ENCODE measurements around the gene JAK3. TPM values are rescaled to one million over a fixed set of nuclear protein-coding genes. Genes with fewer than 3 reads are reported as not detected.

JAK3 gene
- total RNA-seq, 1 donor: 7.8 TPM

GRCh38 chr19:17775245-17775927 lies 72.4 kb downstream of the JAK3 start:
- no peak overlapping the region for H3K4me3 ChIP-seq (ENCODE audit: low read depth, low read length)
- peak; percentile 37 for DNase-seq (ENCODE audit: low read depth)
- peak; percentile 75 for TF ChIP-seq CTCF (IDR thresholded peaks at IDR 0.05; ENCODE audit: insufficient read depth, low read depth, low read length)

Small RNA genes within 50 kb of the gene (small RNA-seq; reads per million reads assigned to genes)
- not detected for gene SNORA68

Other genes starting within 250 kb of the JAK3 start
- gene UNC13A, start 159.6 kb downstream of the JAK3 start, total RNA-seq: under 0.01 and 0.64 TPM in 2 replicates
- 14.8 and 15.1 TPM in 2 replicates for gene MAP1S, start 128.5 kb downstream of the JAK3 start, total RNA-seq
- gene FCHO1, start 96.5 kb downstream of the JAK3 start, total RNA-seq: 0.43 and 0.64 TPM in 2 replicates
- gene B3GNT3, start 52.8 kb downstream of the JAK3 start, total RNA-seq: not detected in 2 replicates
- not detected in 2 replicates for gene INSL3, start 26.5 kb downstream of the JAK3 start, total RNA-seq
- 686 and 964 TPM in 2 replicates for gene RPL18A, start 11.9 kb upstream of the JAK3 start, total RNA-seq
- not detected in 2 replicates for gene SLC5A5, start 24.0 kb upstream of the JAK3 start, total RNA-seq
- 22.9 and 25.1 TPM in 2 replicates for gene CCDC124, start 85.0 kb upstream of the JAK3 start, total RNA-seq
- gene KCNN1, start 119.1 kb upstream of the JAK3 start, total RNA-seq: under 0.01 TPM in 2 replicates
- gene ARRDC2, start 160.2 kb upstream of the JAK3 start, total RNA-seq: 3.5 and 3.9 TPM in 2 replicates
- gene IL12RB1, start 239.0 kb upstream of the JAK3 start, total RNA-seq: 0.64 and 1.3 TPM in 2 replicates
- 1.9 and 3.0 TPM in 2 replicates for gene MAST3, start 249.8 kb upstream of the JAK3 start, total RNA-seq